T-helper 17 cell (primary cell): ENCODE measurements around the gene TEF. TPM values are rescaled to one million over a fixed set of nuclear protein-coding genes. Genes with fewer than 3 reads are reported as not detected.

Experiments
- ATAC-seq: fragments of 150-1000 bp; cut with Tn5 transposase; 2 replicates; pipeline ENCODE4 v1.10.0; 2021; ENCODE audit warnings: mild to moderate bottlenecking, moderate library complexity
- DNase-seq, 3 donors: peaks; one replicate each; pipeline versions ENCODE4 v3.0.0 to v3.0.0-alpha.2; 2020 to 2021
- H3K9me3 ChIP-seq: one replicate; pipeline ENCODE4 v1.7.0; 2013; ENCODE audit warnings: low read length, mild to moderate bottlenecking; ENCODE audit not compliant: control insufficient read depth, poor library complexity, severe bottlenecking
- H3K27ac Mint-ChIP-seq: one replicate; pipeline ENCODE4 v1.8.0; 2022; ENCODE audit warnings: mild to moderate bottlenecking, moderate library complexity, mixed read lengths
- H3K27me3 Mint-ChIP-seq: one replicate; pipeline ENCODE4 v1.8.0; 2022; ENCODE audit warnings: mixed read lengths
- H3K36me3 Mint-ChIP-seq: one replicate; pipeline ENCODE4 v1.8.0; 2022; ENCODE audit warnings: low read depth, mixed read lengths
- H3K4me1 Mint-ChIP-seq: one replicate; pipeline ENCODE4 v1.8.0; 2022; ENCODE audit warnings: mild to moderate bottlenecking, mixed read lengths
- H3K4me3 Mint-ChIP-seq: one replicate; pipeline ENCODE4 v1.8.0; 2022; ENCODE audit warnings: mild to moderate bottlenecking, moderate library complexity, mixed read lengths
- total RNA-seq, 4 donors: library from RNA in 2 of 4; stranded (reverse) in 2 of 4; gene quantifications; one replicate each; pipeline ENCODE4 v1.2.3 and lab custom pipeline; 2022 to 2026

Gene TEF
- total RNA-seq, 2 donors from 2014 or later: 4.8 to 7.4 TPM

- no peaks in the 10 kb centered on the region for H3K4me1 Mint-ChIP-seq
- no peak overlapping the region for H3K4me3 Mint-ChIP-seq
- H3K27ac Mint-ChIP-seq: no peak overlapping the region
- ATAC-seq: no peak
- no peaks in the 10 kb centered on the region for H3K9me3 ChIP-seq
- H3K27me3 Mint-ChIP-seq: no peaks in the 10 kb centered on the region
- no peak for DNase-seq
- H3K36me3 Mint-ChIP-seq: no peaks in the 10 kb centered on the region
These were observed 37.5 kb upstream of the TEF start for GRCh38 chr22:41344189-41344788.

GRCh38 chr22:41345807-41346335 is 35.9 kb upstream of the TEF start:
- H3K4me3 Mint-ChIP-seq: no peak overlapping the region
- no peak overlapping the region for H3K27ac Mint-ChIP-seq
- no peaks in the 10 kb centered on the region for H3K27me3 Mint-ChIP-seq
- no peak for ATAC-seq
- peaks cover 7% of the 10 kb centered on the region for H3K36me3 Mint-ChIP-seq
- no peaks in the 10 kb centered on the region for H3K9me3 ChIP-seq
- DNase-seq: no peak
- peaks cover 4% of the 10 kb centered on the region for H3K4me1 Mint-ChIP-seq

GRCh38 chr22:41347066-41347859 is 34.5 kb upstream of the TEF start:
- Mint-ChIP-seq H3K27me3 (no peaks in the 10 kb centered on the region), H3K27ac (no peak overlapping the region), H3K4me1 (peaks cover 4% of the 10 kb centered on the region), H3K4me3 (no peak overlapping the region), H3K36me3 (peaks cover 7% of the 10 kb centered on the region)
- DNase-seq: no peak
- no peaks in the 10 kb centered on the region for H3K9me3 ChIP-seq
- no peak for ATAC-seq

GRCh38 chr22:41348964-41349484 is 32.7 kb upstream of the TEF start:
- H3K9me3 ChIP-seq: no peaks in the 10 kb centered on the region
- no peak for ATAC-seq
- Mint-ChIP-seq H3K4me3 (no peak overlapping the region), H3K27me3 (no peaks in the 10 kb centered on the region), H3K27ac (no peak overlapping the region), H3K36me3 (peaks cover 7% of the 10 kb centered on the region), H3K4me1 (peaks cover 4% of the 10 kb centered on the region)
- DNase-seq: no peak

GRCh38 chr22:41350087-41350486 is 31.7 kb upstream of the TEF start:
- DNase-seq (no peak), ATAC-seq (no peak)
- peaks cover 11% of the 10 kb centered on the region for H3K36me3 Mint-ChIP-seq
- H3K9me3 ChIP-seq: no peaks in the 10 kb centered on the region
- peak overlapping the region; percentile 62 for H3K27ac Mint-ChIP-seq
- H3K4me1 Mint-ChIP-seq: peaks cover 6% of the 10 kb centered on the region
- no peaks in the 10 kb centered on the region for H3K27me3 Mint-ChIP-seq
- no peak overlapping the region for H3K4me3 Mint-ChIP-seq

GRCh38 chr22:41351011-41351410 is 30.7 kb upstream of the TEF start:
- Mint-ChIP-seq H3K4me1 (peaks cover 6% of the 10 kb centered on the region), H3K36me3 (peaks cover 11% of the 10 kb centered on the region), H3K27me3 (no peaks in the 10 kb centered on the region), H3K27ac (no peak overlapping the region), H3K4me3 (no peak overlapping the region)
- DNase-seq: no peak
- no peaks in the 10 kb centered on the region for H3K9me3 ChIP-seq
- no peak for ATAC-seq

GRCh38 chr22:41352058-41352457 is 29.7 kb upstream of the TEF start:
- no peak overlapping the region for H3K4me3 Mint-ChIP-seq
- H3K36me3 Mint-ChIP-seq: peaks cover 11% of the 10 kb centered on the region
- peaks cover 6% of the 10 kb centered on the region for H3K4me1 Mint-ChIP-seq
- DNase-seq (no peak), ATAC-seq (no peak)
- no peaks in the 10 kb centered on the region for H3K27me3 Mint-ChIP-seq
- no peaks in the 10 kb centered on the region for H3K9me3 ChIP-seq
- H3K27ac Mint-ChIP-seq: no peak overlapping the region

GRCh38 chr22:41353862-41354575 is 27.7 kb upstream of the TEF start:
- H3K9me3 ChIP-seq: no peaks in the 10 kb centered on the region
- ATAC-seq: no peak
- no peak for DNase-seq
- Mint-ChIP-seq H3K27ac (no peak overlapping the region), H3K4me3 (no peak overlapping the region), H3K27me3 (no peaks in the 10 kb centered on the region), H3K4me1 (peaks cover 6% of the 10 kb centered on the region), H3K36me3 (peaks cover 11% of the 10 kb centered on the region)

- no peak overlapping the region for H3K27ac Mint-ChIP-seq
- H3K36me3 Mint-ChIP-seq: peaks cover 10% of the 10 kb centered on the region
- H3K4me3 Mint-ChIP-seq: no peak overlapping the region
- DNase-seq: no peak
- H3K9me3 ChIP-seq: no peaks in the 10 kb centered on the region
- no peaks in the 10 kb centered on the region for H3K27me3 Mint-ChIP-seq
- peaks cover 6% of the 10 kb centered on the region for H3K4me1 Mint-ChIP-seq
- ATAC-seq: no peak
These were observed 26.8 kb upstream of the TEF start for GRCh38 chr22:41354979-41355378.

- peaks cover 2% of the 10 kb centered on the region for H3K4me1 Mint-ChIP-seq
- no peak overlapping the region for H3K27ac Mint-ChIP-seq
- H3K36me3 Mint-ChIP-seq: peaks cover 4% of the 10 kb centered on the region
- no peak for ATAC-seq
- no peak for DNase-seq
- H3K4me3 Mint-ChIP-seq: no peak overlapping the region
- H3K9me3 ChIP-seq: no peaks in the 10 kb centered on the region
- H3K27me3 Mint-ChIP-seq: no peaks in the 10 kb centered on the region
These were observed 25.8 kb upstream of the TEF start for GRCh38 chr22:41355895-41356294.

GRCh38 chr22:41356430-41357028 is 25.2 kb upstream of the TEF start:
- Mint-ChIP-seq H3K27me3 (no peaks in the 10 kb centered on the region), H3K4me1 (peaks cover 3% of the 10 kb centered on the region), H3K36me3 (peaks cover 4% of the 10 kb centered on the region), H3K27ac (no peak overlapping the region), H3K4me3 (no peak overlapping the region)
- no peak for ATAC-seq
- no peak for DNase-seq
- H3K9me3 ChIP-seq: no peaks in the 10 kb centered on the region

GRCh38 chr22:41357191-41357590 is 24.6 kb upstream of the TEF start:
- DNase-seq (no peak), ATAC-seq (no peak)
- H3K9me3 ChIP-seq: no peaks in the 10 kb centered on the region
- Mint-ChIP-seq H3K4me3 (no peak overlapping the region), H3K27me3 (no peaks in the 10 kb centered on the region), H3K4me1 (peaks cover 5% of the 10 kb centered on the region), H3K36me3 (peaks cover 4% of the 10 kb centered on the region), H3K27ac (no peak overlapping the region)

- Mint-ChIP-seq H3K36me3 (peaks cover 4% of the 10 kb centered on the region), H3K27ac (no peak overlapping the region), H3K27me3 (no peaks in the 10 kb centered on the region), H3K4me3 (no peak overlapping the region), H3K4me1 (peaks cover 5% of the 10 kb centered on the region)
- H3K9me3 ChIP-seq: no peaks in the 10 kb centered on the region
- ATAC-seq (no peak), DNase-seq (no peak)
These were observed 22.8 kb upstream of the TEF start for GRCh38 chr22:41358927-41359326.
